Dermis microvascular lymphatic vessel endothelial cell (primary cell): ENCODE measurements around the gene PAQR5. TPM values are rescaled to one million over a fixed set of nuclear protein-coding genes. Genes with fewer than 3 reads are reported as not detected.
"Not testable (repeated sequence)": the region's sequence is repeated elsewhere in the genome, so short reads cannot be mapped to it uniquely, and the experiment has no call there.

Experiments
- DNase-seq, 2 donors: peaks; one replicate each; pipeline versions ENCODE4 v3.0.0 to v3.0.0-alpha.2; 2010; ENCODE audit warnings: low read depth in 2 of 2
- total RNA-seq: library from RNA; depleted of rRNA; stranded (reverse); fragments of >200 nt; gene quantifications from 2 replicates; pipeline ENCODE4 v1.2.1, GENCODE V29; 2014

PAQR5 gene
- total RNA-seq, 1 donor from 2014 or later, result not detected

DNA sequence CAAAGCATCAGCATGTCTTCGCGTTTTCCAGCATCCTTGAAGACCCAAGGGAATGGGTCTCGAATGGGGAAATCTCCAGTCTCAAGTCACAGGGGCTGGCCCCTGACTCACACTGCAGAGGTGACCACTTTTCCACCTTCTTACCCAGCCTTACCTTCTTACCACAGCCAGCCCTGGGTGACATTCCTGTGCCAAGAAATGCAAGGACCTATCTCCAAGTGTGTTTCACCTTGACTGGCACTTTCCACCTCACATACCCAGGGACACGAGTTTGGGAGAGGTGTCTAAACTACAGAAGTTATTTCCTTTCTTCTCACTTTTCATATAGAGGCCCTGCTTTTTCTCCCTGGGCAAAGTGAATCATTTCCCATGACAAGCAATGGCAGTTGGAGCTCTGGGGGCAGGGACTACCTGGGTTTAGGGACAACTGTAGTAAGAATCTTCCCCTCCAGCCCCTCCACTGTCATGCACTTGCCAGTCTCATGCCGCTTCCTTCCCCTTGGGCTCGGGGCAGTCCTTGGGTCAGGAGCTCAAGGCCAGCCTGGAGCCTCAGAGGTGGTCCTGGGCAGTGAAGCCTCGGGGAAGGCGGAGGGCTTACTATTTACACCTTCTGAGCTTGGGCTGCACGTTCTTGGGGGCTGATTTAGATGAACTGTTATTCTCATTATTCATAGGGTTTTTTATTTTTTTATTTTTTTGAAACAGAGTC, 16.8 kb downstream of the PAQR5 start:
- no peak for DNase-seq

DNA sequence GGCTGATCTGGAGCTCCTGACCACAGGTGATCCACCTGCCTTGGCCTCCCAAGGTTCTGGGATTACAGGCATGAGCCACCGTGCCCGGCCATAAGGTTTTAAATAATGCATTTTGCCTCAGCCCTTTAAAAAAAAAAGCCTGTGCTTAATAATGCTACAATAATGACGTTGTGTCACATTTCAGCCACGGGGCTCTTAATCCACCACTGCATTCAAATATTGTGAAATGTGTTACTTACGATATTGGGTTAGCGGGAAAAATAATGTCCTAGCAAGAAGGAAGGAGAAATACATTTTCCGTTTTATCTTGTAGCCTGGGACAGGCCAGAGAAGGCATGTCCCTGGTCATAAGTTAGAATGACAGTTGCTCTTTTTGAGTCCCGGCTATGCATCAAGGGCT, 17.6 kb downstream of the PAQR5 start:
- DNase-seq, result no peak

DNA sequence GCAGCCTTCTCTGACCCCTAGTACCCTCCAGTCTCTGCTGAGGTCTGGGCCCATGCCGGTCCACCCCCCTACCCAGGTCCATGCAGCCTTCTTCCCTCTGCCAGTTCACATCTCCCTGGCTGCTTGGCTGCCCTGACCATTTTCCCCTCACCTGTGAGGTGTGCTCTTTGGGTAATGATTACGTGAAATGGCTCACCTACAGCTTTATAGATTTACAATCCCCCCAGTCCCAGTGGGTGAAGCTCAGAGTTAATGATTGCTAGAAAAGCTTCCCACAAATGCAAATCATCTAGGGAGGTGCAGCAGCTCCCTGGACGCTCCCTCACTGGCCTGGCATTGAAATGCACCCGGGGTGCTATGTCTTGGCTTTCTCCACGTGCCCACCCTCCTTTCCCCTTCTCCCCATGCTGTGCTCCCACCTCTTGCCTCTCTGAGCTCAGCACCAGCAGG, 18.7 kb downstream of the PAQR5 start:
- DNase-seq, result no peak

DNA sequence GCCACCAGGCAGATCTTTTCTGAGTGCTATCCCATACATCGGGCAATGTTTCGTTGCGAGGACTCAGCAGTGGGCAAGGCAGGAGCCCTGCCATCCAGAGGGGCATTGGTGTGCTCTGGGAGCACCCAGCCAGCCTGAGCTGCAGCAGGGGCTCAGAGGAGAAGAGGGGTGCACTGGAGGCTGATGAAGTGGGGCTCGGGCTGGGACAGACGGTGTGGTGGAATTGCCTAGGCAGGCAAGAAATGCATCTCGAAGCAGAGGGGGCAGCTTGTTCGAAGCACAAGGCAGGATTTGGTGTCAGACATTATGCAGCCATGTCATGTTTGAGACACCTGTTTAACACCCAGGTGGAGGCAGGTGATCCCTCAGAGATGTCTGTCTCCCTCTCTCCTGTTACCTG, 19.3 kb downstream of the PAQR5 start:
- DNase-seq, result no peak

DNA sequence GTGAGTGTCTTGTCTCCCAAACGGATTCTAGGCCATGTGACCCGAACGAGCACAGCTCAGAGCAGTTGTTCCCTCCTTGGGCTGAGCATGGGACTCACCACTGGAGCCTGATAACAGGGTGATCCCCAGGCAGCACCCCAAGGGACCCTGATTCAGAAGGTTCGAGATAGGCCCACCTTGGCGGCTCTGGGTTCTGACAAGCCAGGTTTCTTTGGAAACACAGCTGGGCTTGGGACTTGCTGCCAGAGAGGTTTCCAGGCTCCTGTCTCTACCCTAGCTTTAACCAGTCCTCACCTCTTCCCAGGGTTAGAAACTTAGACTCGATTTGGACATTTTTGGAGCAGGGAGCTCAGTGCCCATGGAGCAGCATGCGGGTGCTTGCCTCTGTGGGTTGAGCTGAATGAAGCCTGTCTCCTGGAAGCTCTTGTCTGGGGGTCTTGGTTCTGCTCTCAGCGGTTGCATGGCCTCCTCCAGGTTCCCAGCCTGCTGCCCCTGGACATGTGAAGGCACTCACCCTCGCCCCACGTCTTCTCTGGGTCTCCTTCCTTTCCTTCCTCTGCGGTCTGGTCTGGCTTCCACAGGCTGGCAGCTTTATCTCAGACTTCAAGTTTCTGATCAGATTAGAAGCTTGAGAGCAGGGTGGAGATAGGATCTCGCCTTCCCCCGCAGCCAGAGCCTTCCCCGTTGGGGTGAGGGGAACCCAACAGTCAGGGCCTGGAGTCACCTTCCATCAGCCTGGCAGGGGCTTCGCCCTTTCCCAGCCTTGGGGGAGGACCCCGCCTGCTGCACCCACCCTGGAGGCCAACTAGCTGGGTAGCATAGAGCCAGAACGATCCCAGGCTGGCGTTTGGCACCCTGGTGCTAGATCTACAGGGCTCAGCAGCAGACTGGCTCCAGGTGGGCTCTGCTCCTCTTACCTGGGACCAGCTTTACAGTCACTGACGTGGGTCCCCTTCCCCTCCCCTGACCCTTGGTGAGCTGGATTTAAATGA, 21.0 kb downstream of the PAQR5 start:
- DNase-seq, result no peak

DNA sequence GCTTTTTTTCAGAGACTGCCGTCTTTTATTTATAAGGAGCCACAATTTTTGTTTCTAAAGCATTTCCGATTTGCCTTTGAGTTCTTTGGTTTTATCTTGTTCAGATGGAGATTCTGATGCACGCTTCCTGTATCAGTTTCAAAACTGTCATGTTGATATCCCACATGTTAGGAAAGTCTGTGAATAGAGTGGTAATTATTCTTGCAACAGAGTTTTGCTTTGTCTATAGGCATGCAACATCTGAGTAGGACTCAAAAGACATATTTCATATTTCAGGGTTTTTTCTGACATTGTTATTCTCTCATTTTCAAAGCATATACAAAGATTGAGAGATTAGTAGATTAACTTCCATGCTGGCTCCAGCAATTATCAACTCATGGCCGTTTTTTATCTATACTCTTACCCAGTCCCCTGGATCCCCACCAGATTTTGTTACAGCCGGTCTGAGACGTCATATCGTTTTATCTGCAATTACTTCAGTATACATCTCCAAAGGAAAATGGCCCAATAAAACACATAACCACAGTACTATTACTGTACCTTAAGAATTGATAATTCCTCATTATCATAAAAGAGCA, 22.4 kb downstream of the PAQR5 start:
- DNase-seq, result no peak

DNA sequence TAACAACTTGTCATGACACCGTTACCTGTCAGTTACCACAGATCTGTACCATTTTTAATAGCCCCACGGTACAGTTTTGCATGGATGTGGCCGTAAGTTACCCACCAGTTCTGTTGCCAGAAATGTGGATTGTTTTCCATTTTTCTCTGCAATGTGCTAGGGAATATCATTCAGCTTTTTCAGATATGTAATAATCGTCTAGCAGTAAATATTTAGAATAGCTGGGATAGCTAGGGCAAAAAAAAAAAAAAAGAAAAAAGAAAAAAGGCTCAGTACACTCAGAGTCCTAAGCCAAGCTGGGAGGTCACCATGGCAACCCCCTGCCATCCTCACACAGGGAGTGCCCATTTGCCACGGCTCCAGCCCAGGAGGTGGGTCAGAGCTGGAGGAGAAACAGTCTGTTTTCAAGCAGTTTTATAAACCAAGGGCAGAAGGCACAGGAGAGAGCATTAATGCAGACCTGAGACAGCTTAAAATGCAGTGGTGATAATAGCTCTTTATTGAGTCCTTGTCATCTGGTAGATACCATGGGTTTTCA, 25.2 kb downstream of the PAQR5 start:
- no peak for DNase-seq

DNA sequence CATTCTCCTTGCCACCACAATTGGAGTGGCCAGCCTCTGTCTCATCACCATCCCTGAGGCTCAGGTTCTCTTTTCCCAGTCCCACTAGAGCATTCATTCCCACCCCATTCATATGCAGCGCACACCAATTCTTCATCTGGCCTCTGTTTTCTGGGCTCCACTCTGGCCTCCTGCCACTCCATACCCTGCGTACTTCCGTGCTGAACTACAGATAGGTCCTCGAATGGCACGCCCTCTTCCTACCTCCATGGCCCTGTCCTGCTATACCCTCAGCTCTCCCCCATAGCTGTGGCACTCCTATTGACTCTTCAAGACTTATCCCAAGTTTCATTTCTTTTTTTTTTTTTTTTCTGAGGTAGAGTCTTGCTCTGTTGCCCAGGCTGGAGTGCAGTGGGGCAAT, 25.9 kb downstream of the PAQR5 start:
- no peak for DNase-seq

DNA sequence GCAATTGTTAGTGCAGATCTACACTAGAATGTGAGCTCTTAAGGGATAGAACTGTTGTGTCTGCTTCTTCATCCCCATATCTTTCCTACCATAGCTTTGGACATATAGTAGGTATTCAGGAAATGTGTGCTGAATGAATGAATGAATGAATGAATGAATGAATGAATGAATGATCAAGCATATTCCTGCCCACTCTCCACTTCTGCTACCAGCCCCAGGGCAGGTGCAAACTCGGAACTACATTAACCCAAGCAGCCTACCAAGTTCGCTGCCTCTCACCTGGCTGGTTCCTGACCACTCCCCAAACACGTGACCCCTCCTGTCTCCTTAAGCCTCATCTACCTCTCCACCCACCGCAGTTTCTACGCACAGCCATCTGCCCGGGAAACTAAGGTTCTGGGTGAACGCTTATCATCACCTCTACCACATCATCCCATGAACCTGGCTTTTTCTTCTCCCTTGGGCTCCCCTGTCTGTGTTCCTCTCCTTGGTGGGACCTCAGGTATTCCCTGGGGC, 26.8 kb downstream of the PAQR5 start:
- DNase-seq, result no peak

DNA sequence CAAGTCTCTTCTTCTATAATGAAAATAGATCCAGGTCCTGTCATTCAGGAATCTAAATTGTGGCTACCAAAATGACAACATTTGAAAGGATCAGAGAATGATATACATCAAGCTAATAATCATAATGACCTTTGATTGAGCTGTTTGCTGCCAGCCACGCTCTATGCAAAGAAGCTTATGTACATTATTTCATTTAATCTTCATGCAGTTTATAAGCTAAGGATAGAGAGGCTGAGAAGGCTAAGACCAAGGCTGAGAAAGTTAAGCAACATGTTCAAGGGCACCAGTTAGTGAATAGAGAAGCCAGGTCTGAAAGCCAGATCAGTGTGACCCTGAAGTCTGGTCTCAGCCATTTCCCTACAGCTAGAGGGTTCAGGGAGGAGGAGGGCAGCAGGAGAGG, 29.4 kb downstream of the PAQR5 start:
- no peak for DNase-seq

DNA sequence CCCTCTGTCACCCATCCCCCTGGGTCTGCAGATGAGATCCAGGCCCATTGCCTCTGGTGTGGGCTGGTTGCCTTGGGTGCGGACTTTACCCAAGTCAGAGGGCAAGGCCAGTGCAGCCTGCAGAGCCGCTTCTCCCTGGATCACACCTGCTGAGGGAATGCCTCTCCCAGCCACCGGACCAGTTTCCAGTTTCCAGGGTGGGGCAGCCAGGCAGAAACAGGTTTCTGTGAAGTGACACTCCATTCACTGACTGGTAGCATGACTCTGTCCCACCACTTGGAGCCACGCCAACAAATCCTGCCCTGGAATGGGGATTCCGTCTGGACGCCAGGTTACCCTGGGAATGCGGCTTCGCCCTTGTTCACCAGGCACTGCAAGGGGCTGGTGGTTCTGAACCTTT, 30.0 kb downstream of the PAQR5 start:
- no peak for DNase-seq

DNA sequence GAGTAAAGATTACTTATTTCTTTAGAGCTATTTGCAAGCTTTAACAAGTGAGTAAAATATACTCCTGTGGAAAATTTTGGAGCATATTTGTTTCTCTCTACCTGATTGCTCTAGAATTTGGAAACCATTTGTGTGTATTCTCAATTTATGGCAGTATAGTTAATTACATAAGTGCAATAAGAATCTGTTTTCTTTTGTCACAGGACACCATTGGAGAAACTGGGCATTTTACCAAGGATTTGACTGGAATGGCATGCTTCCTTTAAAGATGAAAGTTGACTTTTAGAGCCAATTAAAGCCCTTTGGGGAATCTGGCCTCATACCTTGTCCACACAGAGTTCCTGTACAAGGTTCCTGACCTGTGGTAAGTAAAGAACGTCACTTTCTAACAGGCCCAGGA, 38.4 kb downstream of the PAQR5 start:
- peak in 1 of 2 donors; percentile 7 for DNase-seq

DNA sequence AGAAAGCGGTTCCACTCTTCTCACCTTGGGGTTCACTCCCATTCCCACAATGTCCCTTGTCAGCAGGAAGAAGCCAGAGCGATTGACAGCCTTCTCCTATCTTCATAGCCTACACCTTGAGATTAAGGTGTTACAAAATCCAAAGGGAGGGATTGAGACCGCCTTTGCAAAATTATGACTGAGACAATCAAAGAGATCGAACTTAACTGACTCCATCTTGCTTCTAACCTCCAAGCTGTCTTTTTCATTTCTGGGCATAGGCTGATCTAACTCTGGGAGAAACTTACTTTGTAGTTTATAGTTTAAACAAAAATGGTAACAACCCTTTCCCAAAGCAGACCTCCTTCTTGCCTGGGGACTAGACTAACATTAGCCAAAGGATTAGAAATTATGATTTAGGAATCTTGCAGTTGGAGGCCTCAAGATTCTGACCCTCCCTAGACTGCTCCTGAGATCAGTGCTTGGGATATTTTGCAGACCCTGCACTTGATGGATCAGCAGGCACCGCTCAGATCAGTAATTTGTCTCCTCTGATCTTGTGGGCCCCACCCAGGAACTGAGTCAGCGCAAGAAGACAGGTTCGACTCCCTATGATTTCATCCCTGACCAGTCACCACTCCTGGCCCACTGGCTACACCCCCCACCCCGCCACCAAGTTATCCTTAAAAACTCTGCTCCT, 40.0 kb downstream of the PAQR5 start:
- DNase-seq, result no peak

DNA sequence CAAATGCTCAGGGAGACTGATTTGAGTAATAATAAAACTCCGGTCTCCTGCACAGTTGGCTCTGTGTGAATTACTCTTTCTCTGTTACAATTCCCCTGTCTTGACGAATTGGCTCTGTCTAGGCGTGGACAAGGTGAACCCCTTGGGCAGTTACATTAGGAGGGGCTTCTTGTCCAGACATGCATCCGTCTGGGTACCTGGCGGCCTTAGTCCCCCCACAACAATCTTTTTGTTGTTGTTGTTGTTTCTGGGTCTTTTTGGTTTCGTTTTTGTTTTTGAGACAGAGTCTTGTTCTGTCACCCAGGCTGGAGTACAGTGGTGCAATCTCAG, 40.5 kb downstream of the PAQR5 start:
- not testable (repeated sequence) for DNase-seq

DNA sequence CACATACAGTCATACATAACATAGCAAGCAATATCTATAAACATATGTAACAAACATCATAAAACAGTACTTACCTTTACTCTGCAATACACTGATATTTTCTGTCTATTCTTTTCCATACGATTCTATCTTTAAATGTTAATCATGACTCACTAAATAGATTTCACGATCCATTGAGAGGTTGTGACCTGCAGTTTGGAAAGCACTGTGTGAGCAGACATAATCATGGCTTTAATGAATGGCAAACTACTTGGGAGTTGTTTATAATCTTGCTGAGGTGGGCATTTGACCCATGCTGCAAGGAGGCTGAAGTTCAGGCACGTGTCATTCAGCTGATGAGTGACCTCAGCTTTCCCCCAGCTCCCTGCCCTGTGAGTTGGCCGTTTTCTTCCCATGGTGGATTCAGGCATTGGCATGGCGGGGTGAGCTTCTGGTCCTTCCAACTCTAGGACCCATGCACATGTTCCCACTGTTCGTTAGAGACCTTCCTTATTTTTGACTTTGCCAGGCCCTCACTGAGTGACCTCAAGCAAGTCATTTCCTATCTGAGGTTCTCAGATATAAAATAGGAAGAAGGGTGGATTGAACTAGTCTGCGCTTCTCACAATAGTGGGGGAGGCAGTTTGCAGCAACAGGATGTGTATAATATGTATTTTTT, 41.7 kb downstream of the PAQR5 start:
- peak in 1 of 2 donors; percentile 26 for DNase-seq

DNA sequence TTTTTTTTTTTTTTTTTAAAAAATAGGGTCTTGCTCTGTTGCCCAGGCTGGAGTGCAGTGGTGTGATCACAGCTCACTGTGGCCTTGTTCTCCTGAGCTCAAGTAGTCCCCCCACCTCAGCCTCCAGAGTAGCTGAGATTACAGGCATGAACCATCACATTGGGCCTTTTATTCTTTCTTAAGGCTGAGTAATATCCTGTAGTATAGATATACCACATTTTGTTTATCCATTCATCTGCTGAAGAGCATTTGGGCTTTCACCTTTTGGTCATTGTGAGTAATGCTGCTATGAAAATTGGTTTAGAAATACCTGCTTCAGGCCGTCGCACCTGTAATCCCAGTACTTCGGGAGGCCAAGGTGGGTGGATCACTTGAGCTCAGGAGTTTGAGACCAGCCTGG, 42.6 kb downstream of the PAQR5 start:
- DNase-seq, result peak in 1 of 2 donors; percentile 3

DNA sequence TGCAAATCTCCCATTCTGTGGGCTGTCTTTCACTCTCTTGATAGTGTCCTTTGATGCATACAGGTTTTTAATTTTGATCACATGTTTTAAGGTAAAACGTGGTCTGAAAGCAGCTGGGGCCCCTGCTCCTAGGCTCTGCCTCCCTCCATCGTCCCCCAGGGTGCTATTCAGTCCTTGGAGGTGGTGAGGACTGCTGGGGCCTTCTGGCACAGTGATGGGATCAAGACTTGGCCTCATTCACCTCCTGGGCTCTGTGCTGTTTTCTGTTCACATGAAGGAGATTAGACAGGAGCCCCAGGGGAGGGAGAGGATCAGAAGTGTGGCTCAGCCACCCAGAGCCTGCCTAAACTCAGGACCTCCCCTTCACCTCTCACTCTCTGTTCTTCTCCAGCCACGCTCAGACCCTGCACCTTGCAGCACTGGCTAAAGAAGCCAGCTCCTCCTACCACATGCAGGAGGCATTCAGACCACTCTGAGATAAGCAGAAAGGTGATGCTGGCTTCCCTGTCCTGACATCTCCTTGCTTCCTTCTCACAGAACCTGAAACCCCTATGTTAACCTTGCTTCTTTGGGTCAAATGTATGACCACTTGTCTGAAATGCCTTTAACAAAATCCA, 43.9 kb downstream of the PAQR5 start:
- DNase-seq, result no peak

DNA sequence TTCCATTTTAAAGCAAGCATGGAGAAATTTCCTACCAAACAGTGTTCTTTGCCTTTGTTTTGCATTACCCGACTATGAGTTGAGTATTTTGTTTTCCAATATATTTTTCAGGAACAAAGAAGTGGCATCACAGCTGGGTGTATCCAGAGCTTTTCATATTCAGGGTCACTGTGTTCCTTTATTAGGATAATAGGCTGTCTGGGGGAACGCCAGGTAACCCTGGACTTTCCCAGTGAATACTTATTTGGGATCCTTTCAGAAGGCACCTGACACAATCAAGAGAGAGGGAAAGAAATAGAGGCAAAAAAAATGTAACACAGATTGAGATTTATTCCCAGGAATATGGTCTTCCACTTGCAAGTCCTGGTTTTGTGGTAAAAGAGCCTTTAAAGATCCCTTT, 44.4 kb downstream of the PAQR5 start:
- no peak for DNase-seq

DNA sequence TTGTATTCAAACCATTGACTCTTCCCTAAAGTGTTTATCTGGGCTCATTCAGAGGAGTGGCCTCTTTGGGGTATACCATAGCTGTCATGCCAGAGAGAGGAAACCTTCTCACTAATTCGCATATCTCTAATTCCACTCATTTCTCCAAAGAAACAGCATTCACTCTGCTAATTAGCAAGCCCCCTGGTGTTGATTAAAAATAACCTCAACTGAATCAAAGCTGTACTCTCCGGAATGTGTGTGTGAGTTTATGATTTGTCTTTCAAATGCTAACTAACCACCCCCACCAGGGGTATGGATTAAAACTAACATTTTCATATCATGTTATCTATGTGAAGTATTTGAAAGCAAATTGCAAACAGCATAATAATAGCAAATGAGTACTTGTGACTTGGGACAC, 45.5 kb downstream of the PAQR5 start:
- DNase-seq, result no peak

DNA sequence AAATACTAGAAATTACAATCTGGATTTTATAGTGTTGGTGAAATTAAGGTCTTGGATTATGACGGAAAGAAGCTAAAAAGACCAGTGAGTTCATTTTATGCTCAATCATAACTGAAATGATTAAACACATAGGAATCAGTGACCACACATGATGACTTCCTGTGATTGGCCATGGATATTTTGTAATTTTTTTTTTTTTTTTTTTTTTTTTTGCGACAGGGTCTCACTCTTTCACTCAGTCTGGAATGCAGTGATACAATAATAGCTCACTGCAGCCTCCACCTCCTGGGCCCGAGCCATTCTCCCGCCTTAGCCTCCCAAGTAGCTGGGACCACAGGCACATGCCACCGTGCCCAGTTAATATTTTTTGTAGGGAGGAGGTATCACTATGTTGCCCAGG, 47.4 kb downstream of the PAQR5 start:
- DNase-seq, result no peak
